Measurements from ENCODE around the gene SELENOF.
A peak's percentile ranks its signal among the peaks of the same experiment; 100 is the strongest.

Gene SELENOF

DNA sequence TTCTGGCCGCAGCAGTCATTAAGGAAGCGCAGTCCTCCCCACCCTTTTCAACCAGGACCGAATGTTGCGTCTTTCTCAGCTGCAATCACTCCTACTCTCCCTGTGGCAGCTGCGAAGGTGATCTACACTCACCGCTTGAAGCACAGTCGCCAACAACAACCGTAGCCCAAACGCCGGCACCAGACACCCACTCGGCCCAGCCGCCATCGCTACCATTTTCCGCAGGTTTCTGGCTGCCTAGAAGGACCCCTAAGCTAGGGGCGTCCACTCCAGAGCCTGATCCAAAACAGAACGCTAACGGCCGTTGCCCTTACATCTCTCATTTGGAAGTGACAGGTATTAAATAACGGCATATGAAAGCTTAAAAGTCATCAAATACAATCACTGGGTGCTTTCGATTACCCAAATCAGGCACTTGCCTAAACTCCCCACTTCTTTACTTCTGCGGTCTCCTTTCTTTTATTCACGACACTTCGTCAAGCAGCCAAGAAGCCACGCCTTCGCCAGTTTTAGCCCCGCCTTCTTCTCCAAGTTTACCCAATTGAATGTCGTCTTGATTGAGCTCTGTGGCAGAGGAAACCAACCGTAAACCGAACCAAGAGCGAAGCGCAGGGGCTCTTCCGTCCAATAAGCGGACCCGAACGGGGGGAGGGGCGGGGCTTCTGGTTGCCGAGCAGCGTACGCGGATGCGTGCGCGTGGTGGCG, at the start of gene SELENOF:
SELENOF (minus strand) TSS at position 231 of the 705 bp plus-strand sequence; CDS start at position 216, 15 bp downstream.
- DNase-seq = peak; percentile 92 to 99 (median 98)

DNA sequence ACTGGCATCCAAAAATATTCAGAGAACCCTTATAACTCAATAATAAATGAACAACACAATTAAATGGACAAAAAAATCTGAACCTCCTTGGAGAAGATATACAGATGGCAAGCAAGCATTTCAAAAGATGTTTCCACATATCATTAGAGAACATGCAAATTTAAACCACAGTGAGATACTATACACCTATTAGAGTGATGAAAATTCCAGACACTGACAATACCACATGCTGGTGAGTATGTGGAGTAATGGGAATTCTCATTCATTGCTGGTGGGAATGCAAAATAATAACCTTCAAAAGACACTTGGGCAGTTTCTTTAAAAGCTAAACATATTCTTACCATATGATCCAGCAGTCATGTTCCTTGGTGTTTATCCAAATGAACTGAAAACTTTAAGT, 46.6 kb upstream of the SELENOF start:
- no peak for DNase-seq

DNA sequence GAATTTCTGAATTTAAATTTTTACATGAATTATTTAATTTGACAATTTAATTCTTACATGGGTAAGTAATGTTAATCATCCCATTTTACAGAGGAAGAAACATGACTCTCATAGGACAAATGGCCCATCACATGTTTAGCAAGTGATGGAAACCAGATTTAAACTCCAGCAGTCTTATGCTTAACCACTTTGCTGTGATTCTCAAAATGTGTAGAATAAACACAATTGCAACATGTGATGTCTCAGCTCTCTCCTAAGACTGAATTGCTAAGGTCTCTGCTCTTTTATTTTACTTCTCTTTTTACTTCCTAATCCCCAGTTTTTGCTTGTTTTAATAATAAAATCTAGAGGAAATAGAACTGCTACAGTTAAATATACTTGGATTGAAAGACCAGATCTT, 43.3 kb upstream of the SELENOF start:
- DNase-seq = no peak

DNA sequence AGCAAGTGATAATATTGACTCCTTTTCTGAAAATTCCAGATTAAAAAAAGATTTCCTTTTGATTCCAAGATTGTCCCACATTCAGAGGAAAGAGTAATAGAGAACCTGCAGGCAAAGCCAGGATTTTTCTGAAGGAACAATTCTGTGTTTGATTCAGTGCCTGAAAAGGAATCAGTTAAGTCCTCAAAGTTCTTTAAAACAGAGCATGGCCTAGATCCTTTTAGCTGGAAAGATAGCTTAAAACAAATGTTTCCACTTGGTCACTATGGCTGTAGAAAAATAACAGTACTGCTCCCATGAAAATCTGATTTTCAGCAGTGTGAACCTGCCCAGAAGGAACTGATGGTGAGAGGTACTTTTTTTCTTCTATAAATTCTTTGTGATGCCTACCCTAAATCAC, 42.3 kb upstream of the SELENOF start:
- no peak for DNase-seq

DNA sequence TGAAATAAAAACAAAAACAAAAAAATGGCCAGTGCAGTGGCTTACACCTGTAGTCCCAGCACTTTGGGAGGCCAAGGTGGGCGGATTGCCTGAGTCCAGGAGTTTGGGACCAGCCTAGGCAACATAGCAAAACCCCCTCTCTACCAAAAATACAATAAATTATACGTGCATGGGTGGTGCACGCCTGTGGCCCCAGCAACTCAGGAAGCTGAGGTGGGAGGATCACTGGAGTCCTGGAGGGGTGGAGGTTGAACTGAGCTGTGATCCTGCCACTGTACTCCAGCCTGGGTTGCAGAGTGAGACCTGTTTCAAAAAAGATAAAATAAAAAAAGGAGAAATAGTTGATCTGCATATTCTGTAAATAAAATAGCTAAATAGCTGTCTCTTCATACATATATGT, 41.8 kb upstream of the SELENOF start:
- no peak for DNase-seq

DNA sequence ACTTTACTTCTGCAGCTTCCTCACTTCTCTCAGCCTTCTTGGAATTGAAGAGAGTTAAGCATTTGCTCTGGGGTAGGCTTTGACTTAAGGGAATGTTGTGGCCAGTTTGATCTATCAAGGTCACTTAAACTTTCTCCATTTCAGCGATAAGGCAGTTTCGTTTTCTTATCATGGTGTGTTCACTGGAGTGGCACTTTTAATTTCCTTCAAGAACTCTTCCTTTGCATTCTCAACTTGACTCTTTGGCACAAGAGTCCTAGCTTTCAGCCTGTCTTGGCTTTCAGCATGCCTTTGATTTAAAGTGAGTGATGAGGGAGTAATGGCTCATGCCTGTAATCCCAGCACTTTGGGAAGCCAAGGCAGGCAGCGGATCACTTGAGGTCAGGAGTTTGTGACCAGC, 39.2 kb upstream of the SELENOF start:
- DNase-seq = no peak

DNA sequence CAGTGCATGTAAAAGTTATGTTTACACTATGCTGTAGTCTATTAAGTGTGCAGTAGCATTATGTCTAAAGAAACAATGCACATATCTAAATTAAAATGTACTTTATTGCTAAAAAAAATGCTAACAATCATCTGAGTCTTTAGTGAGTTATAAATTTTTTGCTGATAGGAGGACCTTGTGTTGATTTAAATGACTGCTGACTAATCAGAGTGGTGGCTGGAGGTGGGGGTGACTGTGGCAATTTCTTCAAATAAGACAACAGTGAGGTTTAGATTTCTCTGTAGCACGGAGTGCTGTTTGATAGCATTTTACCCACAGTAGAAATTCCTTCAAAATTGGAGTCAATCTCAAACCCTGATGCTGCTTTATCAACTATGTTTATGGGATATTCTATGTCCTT, 37.5 kb upstream of the SELENOF start:
- no peak for DNase-seq

DNA sequence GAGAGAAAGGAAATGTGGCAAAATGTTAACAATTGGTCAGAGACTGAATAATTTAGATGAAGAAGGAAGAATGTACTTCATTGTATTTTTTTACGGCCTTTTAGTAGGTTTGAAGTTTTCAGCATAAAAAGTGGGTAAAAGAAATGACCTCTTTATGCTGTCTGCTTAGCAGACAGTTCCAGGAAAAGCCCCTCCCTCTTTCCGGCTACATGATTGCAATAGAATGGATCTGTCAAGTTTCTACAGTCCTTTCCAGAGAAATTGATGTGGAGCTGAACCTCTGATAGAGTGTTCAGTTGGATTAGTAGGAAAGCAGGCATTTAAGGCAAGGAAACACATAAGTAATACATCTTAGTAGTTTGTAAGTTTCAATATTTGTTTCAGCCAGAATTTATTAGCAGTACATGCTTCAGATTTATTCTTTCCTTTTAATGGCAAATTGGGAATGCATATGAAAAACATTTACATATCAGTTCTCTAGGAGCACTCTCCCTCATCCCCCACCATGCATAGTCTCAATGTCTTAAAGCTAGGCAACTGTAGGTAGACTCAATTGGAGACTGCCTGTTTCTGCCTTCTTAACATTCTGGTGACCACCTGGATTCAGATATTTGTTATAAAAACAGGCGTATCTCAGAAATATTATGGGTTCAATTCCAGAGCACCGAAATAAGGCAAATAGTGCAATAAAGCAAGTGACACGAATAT, 36.9 kb upstream of the SELENOF start:
- no peak for DNase-seq

DNA sequence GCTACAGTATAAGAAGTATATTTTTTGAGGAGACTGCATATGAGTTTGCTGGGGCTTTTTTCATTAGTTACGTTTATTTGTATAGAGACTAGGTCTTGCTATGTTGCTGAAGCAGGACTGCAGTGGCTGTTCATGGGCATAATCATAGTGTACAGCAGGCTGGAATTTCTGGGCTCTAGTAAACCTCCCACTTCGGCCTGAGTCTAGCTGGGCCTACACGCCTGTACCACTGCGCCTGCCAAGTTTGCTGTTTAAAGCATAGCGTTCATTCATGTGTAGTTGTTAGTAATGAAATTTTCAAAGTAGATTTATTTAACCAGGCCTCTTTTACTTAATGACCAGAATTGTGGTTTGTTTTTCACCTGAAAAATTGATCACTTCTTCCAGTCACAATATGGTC, 34.3 kb upstream of the SELENOF start:
- no peak for DNase-seq

DNA sequence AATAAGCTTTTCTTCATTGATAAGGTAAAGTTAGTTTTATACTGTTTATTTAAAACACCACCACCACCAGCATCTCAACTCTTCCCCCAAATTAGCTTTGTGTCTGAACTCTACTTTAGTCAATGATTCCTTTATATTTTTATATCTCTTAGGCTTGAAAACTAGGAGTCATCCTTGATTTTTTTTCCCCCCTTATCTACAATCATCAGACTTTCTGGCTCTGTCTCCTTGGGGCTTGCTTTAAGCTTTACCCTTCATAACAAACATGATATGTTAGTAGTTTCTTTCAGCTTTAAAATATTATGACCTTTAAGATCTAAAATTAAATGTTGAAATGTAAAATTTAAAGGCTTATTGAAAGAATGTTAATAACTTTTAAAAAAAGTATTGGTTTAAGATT, 28.8 kb upstream of the SELENOF start:
- DNase-seq = no peak

DNA sequence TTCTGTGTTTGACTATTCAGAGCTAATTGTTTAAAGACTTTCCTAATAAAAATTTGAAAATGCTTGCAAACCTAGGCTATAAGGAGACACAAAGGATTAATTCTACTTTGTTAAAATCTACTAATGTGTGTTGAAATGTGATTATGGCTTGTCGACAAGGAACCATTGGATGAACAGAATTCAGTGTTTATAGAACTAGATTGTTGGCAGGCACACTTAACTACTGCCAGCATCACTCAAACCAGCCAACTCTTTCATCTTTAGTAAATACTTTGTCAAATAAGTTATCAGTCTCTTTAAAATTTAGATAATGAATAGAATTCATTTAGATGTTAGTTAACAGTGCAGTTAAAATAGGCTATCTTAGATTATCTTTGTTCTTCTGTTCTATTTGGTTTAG, 28.1 kb upstream of the SELENOF start:
- no peak for DNase-seq

DNA sequence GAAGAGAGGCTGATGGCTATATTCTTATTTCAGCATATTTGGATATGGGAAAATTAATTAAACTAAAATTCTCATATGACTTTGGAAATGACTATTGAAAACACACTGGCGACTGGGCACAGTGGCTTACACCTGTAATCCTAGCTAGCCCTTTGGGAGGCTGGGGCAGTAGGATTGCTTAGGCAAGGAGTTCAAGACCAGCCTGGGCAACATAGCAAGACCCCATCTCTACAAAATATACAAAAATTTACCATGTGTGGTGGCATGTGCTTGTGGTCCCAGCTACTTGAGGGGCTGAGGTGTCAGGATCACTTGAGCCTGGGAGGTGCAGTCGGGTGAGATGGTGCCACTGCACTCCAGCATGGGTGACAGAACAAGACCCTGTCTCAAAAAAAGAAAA, 26.7 kb upstream of the SELENOF start:
- DNase-seq = no peak

DNA sequence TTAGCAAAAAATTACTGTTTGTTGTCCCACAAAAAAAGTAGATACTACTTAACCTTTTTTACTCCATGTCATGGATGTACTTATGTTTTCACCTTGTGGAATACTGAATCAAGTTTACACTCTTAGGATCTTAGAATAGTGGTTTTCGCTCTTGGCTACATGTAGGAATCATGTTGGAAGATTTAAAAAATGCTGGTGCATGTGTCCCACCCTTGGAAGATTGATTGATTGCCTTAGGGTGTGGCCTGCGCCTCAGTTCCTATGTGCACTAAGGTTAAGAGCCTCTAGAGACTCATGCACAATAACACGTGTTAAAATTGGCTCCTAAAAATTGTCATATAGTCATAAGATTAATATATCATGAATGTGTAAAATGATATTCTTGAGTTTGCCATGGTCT, 25.5 kb upstream of the SELENOF start:
- no peak for DNase-seq

DNA sequence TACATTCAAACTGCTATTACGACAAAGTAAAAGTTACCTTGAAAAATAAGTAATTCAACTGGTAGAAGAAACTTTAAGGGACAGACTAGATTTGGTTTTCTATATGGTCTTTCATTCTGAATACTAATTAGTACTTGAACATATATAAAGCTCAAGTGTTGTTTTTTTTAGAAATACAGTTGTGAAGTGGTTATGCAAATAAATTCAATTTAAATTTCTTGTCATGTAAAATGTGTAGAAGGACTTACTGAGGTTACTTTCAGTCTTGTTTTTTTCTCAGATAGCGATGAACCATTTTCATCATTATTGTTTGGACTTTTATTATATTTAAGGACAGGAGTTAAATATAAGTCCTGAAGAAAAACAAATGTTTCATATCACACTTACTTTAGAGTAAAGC, 24.9 kb upstream of the SELENOF start:
- DNase-seq = no peak

DNA sequence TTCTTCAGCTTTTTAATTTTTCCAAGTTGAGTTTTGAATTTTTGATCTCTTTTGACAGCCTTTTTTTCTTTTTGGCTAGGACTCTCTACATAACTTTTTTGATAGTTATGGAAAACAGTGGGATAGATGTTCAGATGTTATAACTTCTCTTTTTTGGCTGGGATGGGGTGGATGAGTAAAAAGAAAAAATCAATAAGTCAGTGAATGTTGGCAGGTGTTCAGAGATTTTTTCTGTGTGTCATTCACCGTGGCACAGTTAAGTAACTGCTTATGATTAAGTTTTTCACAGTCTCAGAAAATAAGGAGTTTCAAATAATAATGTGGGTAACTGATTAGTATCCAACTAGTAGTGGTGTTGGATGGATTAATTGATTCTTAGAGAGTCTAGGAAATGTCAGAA, 24.5 kb upstream of the SELENOF start:
- DNase-seq = no peak

DNA sequence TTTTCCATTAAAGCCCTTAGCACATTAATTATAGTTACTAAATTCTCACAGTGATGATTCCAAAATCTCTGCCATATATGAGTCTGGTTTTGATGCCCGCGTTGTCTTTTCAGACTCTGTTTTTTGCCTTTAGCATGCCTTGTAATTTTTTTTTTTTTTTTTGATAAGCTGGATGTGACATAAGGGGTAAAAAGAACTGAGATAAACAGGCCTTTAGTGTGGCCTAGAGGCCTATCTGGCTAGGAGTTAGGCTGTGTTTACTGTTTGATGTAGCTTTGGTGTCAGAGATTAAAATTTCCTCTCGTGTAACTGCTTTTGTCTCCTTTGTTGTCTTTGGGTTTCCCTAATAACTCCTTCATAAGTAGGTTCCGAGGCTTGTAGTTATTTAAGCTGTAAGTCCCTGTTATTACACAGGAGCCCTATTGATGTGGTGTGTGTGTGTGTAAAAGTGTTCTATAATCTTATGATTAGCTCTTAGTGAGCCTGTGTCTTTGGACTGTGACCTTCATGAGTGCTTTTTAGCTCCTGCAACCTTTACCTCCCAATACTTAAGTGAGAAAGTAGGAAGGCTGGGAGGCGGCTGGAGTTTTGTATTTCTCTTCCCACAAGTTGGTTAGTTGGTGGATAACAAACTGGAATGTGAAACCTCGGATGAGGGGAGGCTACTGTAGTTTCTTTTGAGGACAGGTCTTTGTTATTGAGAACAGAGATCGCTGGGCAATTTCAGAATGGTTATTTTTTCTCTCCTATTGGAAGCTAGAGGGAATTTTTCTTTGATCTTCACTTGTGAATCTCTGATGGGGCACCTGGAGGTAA, 19.8 kb upstream of the SELENOF start:
- DNase-seq = no peak

DNA sequence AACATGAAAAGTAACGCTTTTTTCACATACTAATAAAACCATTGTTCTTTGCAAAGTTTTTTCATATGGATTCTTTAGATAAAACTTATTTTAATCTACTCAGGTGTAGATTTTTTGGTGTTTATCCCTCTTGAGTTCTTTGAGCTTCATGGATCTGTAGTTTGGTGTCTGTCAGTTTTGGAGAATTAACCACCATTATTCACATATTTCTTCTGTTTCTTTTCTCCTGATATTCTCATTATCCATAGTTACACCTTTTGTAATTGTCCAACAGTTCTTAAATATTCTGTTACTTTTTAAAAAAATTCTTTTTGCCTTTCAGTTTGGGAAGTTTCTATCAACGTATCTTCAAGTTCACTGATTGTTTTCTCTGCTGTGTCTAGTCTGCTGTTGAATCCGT, 19.1 kb upstream of the SELENOF start:
- DNase-seq = no peak

DNA sequence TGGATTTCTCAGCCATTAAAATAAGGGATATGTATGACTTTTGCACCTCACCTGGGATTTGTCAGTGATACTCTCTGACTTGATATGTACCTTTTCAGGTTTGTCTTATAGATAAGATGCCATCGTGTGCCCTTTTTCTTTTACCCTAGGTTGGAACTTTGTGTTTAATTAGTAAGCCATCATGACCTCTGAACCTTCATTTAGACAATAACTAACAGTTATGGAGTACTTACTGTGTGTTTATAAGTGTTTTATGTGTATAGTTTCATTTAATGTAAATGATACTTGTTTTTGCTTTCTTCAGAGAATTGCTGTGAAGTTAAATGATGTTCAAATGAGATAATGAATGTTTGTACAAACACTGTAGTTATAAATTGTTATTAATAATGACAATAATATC, 14.9 kb upstream of the SELENOF start:
- DNase-seq = no peak

DNA sequence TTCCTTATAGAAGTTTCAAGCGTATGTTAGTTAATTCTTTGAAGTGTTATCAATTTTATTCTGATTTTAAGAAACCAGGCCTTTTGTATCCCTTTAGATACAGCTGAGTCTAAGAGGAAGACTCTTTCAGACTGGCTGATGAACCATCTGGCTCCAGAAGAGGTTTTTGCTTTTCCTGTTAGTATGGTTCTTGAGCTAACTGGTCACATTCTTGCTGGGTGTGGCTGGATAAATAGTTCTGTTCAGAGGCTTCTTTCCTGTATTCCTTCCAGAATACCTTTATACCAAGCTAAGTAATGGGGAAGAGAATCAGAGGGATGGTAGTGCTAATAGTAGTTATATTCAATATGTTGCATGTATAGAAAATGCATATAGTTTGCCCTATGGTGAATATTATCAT, 13.0 kb upstream of the SELENOF start:
- no peak for DNase-seq

DNA sequence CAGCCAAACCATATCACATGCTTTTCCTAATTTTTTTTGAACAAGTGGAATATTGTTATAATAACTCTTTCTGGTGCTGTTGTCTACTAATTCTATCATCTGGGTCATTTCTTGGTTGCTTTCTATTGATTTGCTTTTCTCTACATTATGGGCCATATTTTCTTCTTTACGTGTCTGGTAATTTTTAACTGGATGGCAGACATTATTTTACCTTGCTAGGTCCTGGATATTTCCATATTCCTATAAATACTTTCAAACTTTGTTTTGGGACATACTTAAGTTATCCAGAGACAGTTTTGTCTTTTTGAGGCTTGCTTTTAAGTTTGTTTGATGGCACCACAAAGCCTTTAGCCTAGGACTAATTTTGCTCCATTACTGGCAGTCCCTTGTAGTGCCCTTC, 11.8 kb upstream of the SELENOF start:
- no peak for DNase-seq

DNA sequence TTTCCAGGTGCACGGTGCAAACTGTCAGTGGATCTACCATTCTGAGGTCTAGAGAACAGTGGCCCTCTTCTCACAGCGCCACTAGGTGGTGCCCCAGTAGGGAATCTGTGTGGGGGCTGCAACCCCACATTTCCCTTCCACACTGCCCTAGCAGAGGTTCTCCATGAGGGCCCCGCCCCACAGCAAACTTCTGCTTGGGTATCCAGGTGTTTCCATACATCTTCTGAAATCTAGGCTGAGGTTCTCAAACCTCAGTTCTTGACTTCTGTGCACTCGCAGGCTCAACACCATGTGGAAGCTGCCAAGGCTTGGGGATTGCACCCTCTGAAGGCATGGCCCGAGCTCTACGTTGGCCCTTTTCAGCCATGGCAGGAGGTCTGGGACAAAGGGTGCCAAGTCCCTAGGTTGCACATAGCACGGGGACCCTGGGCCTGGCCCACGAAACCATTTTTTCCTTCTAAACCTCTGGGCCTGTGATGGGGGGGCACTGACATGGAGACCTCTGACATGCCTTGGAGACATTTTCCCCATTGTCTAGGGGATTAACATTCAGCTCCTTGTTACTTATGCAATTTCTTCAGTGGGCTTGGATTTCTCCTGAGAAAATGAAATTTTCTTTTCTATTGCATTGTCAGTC, 10.5 kb upstream of the SELENOF start:
- DNase-seq = no peak

DNA sequence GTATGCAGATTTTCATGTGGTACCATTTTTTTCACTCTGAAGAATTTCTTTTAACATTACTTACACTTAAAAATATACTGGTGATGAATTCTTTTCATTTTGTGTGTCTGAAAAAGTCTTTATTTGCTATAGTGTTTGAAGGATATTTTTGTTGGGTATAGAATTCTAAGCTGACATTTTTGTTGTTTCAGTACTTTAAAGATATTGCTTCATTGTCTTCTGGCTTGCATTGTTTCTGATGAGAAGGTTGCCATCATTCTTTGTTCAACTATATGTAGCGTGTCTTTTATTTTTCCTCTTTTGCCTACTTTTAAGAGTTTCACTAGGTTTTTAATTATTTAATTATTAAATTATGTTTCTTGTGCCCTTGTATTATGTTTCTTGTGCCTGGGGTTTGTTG, 8.5 kb upstream of the SELENOF start:
- DNase-seq = no peak

DNA sequence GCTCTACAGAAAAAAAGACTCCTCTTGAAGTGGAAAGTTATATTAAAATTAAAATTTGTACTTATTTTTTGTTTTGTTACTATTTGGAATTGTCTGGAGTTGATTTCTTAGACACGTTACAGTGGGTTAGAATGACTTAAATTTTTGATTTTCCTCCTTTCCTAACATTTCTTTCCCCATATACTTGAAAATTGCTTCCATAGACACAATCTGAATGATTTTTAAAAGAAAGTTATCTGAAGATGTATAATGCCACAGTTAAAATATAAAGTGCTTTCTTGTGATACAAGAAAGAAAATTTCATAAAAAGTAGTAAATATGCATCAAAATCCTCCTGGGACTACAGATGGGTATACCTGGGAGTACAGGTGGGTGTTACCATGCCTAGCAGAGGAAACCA, 2.8 kb upstream of the SELENOF start:
- DNase-seq = no peak

Data from activated naive CD4-positive, alpha-beta T cell (primary cell).